ENCODE data around the gene NLN. TPM values are rescaled to one million over a fixed set of nuclear protein-coding genes. Genes with fewer than 3 reads are reported as not detected.

Gene NLN
- total and polyA plus RNA-seq, 2 of the 13 experiments (the other 11 are each of a cell fraction or from before 2014, with no cell fraction given), result 11.9 to 36.7 TPM

DNA sequence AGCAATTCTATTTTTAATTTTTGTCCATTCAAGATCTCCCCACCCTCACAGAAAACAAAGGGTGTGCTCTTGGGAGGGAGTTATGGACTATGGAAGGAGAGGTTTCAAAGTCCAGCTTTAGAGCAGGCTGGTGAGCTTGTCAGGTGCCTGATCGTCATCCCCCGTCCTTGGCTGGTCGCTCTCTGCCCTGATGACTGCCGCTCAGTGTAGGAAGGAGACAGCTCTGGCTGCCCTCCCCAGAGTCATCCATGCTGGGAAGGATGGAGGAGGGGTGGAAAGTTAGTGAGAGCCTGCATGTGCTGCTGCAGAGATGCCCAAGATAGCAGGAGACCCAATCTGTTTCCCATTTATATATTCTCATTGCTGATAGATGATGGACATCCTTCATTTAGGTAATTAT lies 96.6 kb downstream of the NLN start (continued):
- TF ChIP-seq FOXP1 (IDR thresholded peaks at IDR 0.05) (no peak), FOXP1 (CRISPR knock-in tag; IDR thresholded peaks at IDR 0.05) (no peak), ETV6 (CRISPR knock-in tag; conservative IDR thresholded peaks at IDR 0.05) (no peak), ZNF343 (CRISPR knock-in tag; IDR thresholded peaks at IDR 0.05) (no peak), ZMYM2 (CRISPR knock-in tag; IDR thresholded peaks at IDR 0.05) (no peak), ZNF776 (CRISPR knock-in tag; IDR thresholded peaks at IDR 0.05) (no peak), MZF1 (CRISPR knock-in tag; IDR thresholded peaks at IDR 0.05; ENCODE audit: borderline replicate concordance) (no peak), NPAS2 (CRISPR knock-in tag; IDR thresholded peaks at IDR 0.05; ENCODE audit: borderline replicate concordance) (no peak), ELF1 (CRISPR knock-in tag; IDR thresholded peaks at IDR 0.05) (no peak), HNF4G (IDR thresholded peaks at IDR 0.05; ENCODE audit: borderline replicate concordance, low read depth, low read length) (no peak; the same call in 1 of the 2 replicates), HNF4G (CRISPR knock-in tag; IDR thresholded peaks at IDR 0.05; ENCODE audit: borderline replicate concordance, low read depth) (no peak)
- TF ChIP-seq, protein P1, sequence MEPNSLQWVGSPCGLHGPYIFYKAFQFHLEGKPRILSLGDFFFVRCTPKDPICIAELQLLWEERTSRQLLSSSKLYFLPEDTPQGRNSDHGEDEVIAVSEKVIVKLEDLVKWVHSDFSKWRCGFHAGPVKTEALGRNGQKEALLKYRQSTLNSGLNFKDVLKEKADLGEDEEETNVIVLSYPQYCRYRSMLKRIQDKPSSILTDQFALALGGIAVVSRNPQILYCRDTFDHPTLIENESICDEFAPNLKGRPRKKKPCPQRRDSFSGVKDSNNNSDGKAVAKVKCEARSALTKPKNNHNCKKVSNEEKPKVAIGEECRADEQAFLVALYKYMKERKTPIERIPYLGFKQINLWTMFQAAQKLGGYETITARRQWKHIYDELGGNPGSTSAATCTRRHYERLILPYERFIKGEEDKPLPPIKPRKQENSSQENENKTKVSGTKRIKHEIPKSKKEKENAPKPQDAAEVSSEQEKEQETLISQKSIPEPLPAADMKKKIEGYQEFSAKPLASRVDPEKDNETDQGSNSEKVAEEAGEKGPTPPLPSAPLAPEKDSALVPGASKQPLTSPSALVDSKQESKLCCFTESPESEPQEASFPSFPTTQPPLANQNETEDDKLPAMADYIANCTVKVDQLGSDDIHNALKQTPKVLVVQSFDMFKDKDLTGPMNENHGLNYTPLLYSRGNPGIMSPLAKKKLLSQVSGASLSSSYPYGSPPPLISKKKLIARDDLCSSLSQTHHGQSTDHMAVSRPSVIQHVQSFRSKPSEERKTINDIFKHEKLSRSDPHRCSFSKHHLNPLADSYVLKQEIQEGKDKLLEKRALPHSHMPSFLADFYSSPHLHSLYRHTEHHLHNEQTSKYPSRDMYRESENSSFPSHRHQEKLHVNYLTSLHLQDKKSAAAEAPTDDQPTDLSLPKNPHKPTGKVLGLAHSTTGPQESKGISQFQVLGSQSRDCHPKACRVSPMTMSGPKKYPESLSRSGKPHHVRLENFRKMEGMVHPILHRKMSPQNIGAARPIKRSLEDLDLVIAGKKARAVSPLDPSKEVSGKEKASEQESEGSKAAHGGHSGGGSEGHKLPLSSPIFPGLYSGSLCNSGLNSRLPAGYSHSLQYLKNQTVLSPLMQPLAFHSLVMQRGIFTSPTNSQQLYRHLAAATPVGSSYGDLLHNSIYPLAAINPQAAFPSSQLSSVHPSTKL (CRISPR knock-in tag; IDR thresholded peaks at IDR 0.05), result 0 out of 2 replicates have a peak, but pooled peaks have one; percentile 14
- TF ChIP-seq, protein P2, sequence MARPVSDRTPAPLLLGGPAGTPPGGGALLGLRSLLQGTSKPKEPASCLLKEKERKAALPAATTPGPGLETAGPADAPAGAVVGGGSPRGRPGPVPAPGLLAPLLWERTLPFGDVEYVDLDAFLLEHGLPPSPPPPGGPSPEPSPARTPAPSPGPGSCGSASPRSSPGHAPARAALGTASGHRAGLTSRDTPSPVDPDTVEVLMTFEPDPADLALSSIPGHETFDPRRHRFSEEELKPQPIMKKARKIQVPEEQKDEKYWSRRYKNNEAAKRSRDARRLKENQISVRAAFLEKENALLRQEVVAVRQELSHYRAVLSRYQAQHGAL (CRISPR knock-in tag; IDR thresholded peaks at IDR 0.05; ENCODE audit: not compliant biosample characterization), result no peak
- TF ChIP-seq, protein P3, sequence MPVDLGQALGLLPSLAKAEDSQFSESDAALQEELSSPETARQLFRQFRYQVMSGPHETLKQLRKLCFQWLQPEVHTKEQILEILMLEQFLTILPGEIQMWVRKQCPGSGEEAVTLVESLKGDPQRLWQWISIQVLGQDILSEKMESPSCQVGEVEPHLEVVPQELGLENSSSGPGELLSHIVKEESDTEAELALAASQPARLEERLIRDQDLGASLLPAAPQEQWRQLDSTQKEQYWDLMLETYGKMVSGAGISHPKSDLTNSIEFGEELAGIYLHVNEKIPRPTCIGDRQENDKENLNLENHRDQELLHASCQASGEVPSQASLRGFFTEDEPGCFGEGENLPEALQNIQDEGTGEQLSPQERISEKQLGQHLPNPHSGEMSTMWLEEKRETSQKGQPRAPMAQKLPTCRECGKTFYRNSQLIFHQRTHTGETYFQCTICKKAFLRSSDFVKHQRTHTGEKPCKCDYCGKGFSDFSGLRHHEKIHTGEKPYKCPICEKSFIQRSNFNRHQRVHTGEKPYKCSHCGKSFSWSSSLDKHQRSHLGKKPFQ (CRISPR knock-in tag; IDR thresholded peaks at IDR 0.05; ENCODE audit: insufficient replicate concordance), result no peak
- TF ChIP-seq, protein P4, sequence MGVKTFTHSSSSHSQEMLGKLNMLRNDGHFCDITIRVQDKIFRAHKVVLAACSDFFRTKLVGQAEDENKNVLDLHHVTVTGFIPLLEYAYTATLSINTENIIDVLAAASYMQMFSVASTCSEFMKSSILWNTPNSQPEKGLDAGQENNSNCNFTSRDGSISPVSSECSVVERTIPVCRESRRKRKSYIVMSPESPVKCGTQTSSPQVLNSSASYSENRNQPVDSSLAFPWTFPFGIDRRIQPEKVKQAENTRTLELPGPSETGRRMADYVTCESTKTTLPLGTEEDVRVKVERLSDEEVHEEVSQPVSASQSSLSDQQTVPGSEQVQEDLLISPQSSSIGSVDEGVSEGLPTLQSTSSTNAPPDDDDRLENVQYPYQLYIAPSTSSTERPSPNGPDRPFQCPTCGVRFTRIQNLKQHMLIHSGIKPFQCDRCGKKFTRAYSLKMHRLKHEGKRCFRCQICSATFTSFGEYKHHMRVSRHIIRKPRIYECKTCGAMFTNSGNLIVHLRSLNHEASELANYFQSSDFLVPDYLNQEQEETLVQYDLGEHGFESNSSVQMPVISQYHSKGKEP (CRISPR knock-in tag; IDR thresholded peaks at IDR 0.05), result no peak
- TF ChIP-seq, protein P5, sequence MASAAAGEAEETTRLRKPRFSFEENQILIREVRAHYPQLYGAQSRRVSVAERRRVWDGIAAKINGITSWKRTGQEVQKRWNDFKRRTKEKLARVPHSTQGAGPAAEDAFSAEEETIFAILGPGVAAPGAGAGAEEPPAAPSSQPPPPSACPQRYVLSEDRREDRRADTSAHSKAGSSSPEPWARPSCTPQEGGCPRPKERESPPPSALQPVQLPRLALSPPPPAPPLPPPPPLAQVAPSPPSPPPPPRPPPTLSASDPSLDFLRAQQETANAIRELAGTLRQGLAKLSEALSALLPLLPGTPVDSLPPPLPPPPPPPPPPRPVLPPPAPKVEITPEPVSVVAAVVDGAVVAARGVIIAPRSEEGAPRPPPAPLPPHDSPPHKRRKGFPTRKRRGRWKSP (CRISPR knock-in tag; IDR thresholded peaks at IDR 0.05), result no peak
- TF ChIP-seq, protein P6, sequence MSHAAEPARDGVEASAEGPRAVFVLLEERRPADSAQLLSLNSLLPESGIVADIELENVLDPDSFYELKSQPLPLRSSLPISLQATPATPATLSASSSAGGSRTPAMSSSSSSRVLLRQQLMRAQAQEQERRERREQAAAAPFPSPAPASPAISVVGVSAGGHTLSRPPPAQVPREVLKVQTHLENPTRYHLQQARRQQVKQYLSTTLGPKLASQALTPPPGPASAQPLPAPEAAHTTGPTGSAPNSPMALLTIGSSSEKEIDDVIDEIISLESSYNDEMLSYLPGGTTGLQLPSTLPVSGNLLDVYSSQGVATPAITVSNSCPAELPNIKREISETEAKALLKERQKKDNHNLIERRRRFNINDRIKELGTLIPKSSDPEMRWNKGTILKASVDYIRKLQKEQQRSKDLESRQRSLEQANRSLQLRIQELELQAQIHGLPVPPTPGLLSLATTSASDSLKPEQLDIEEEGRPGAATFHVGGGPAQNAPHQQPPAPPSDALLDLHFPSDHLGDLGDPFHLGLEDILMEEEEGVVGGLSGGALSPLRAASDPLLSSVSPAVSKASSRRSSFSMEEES (CRISPR knock-in tag; IDR thresholded peaks at IDR 0.05), result peak; percentile 69; the same call in 1 of the 2 replicates
- TF ChIP-seq, protein P7, sequence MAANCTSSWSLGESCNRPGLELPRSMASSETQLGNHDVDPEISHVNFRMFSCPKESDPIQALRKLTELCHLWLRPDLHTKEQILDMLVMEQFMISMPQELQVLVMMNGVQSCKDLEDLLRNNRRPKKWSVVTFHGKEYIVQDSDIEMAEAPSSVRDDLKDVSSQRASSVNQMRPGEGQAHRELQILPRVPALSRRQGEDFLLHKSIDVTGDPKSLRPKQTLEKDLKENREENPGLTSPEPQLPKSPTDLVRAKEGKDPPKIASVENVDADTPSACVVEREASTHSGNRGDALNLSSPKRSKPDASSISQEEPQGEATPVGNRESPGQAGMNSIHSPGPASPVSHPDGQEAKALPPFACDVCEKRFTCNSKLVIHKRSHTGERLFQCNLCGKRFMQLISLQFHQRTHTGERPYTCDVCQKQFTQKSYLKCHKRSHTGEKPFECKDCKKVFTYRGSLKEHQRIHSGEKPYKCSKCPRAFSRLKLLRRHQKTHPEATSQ (CRISPR knock-in tag; IDR thresholded peaks at IDR 0.05; ENCODE audit: borderline replicate concordance), result no peak

All from HepG2 (cell line).